Stimulated activated memory B cell treated with anti-CD40 and anti-IgM and Interleukin-4, amounts not matched to agents 10 μg/mL and 1 μg/mL and 100 μg/mL, for 72 hours (primary cell): ENCODE measurements around the gene OSBP2.
A peak's percentile ranks its signal among the peaks of the same experiment; 100 is the strongest.

Source experiments
- ATAC-seq: fragments of 150-1000 bp; cut with Tn5 transposase; 2 replicates; pipeline ENCODE4 v1.10.0; 2021
- H3K27ac Mint-ChIP-seq: one replicate; pipeline ENCODE4 v1.8.0; 2022; ENCODE audit warnings: mild to moderate bottlenecking, mixed read lengths
- H3K27me3 Mint-ChIP-seq: one replicate; pipeline ENCODE4 v1.8.0; 2022; ENCODE audit warnings: mixed read lengths
- H3K36me3 Mint-ChIP-seq: one replicate; pipeline ENCODE4 v1.8.0; 2022; ENCODE audit warnings: mixed read lengths
- H3K4me1 Mint-ChIP-seq: one replicate; pipeline ENCODE4 v1.8.0; 2022; ENCODE audit warnings: mixed read lengths
- H3K4me3 Mint-ChIP-seq: one replicate; pipeline ENCODE4 v1.8.0; 2022; ENCODE audit warnings: mild to moderate bottlenecking, moderate library complexity, mixed read lengths
- H3K9me3 Mint-ChIP-seq: one replicate; pipeline ENCODE4 v1.8.0; 2022; ENCODE audit warnings: mixed read lengths

Gene OSBP2

DNA sequence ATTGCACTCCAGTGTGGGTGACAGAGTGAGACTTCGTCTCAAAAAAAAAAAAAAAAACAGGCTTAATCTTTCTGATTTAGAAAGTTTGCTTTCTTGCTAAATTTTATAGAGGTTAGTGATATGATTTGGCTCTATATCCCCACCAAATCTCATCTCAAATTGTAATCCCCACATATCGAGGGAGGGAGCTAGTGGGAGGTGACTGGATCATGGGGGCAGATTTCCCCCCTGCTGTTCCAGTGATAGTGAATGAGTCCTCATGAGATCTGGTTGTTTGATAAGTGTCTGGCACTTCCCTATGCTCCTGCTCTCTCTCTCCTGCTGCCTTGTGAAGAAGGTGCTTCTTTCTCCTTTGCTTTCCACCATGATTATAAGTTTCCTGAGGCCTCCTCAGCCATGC, 90.9 kb downstream of the OSBP2 start:
- Mint-ChIP-seq H3K9me3 (no peaks in the 10 kb centered on the region), H3K36me3 (no peaks in the 10 kb centered on the region), H3K4me3 (no peak overlapping the region), H3K4me1 (no peaks in the 10 kb centered on the region), H3K27me3 (peaks cover 19% of the 10 kb centered on the region), H3K27ac (no peak overlapping the region)
- no peak for ATAC-seq

GRCh38 chr22:30790366-30790765, 95.7 kb downstream of the OSBP2 start:
- H3K9me3 Mint-ChIP-seq, result no peaks in the 10 kb centered on the region
- ATAC-seq, result no peak
- H3K4me3 Mint-ChIP-seq, result no peak overlapping the region
- peaks cover 5% of the 10 kb centered on the region for H3K36me3 Mint-ChIP-seq
- H3K27ac Mint-ChIP-seq, result no peak overlapping the region
- peaks cover 16% of the 10 kb centered on the region for H3K27me3 Mint-ChIP-seq
- H3K4me1 Mint-ChIP-seq, result no peaks in the 10 kb centered on the region

GRCh38 chr22:30792456-30792855, 97.8 kb downstream of the OSBP2 start:
- H3K4me1 Mint-ChIP-seq, result no peaks in the 10 kb centered on the region
- peaks cover 11% of the 10 kb centered on the region for H3K27me3 Mint-ChIP-seq
- H3K9me3 Mint-ChIP-seq, result no peaks in the 10 kb centered on the region
- peaks cover 6% of the 10 kb centered on the region for H3K36me3 Mint-ChIP-seq
- no peak overlapping the region for H3K27ac Mint-ChIP-seq
- no peak for ATAC-seq
- H3K4me3 Mint-ChIP-seq, result no peak overlapping the region

DNA sequence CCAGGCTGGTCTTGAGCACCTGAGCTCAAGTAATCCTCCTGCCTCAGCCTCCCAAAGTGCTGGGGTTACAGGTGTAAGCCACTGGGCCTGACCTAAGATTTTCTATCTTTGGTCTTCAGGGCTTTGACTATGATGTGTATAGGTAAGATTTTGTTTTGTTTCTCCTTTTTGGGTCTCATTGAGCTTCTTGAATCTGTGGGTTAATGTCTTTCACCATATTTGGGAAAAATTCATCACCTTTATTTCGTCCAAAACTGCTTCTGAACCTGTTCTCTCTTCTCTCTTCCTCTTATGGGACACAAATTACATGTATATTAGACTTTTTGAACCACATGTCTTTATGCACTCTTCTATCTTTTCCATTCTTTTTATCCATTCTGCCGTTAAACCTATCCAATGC, 100.4 kb downstream of the OSBP2 start:
- no peak overlapping the region for H3K4me3 Mint-ChIP-seq
- peaks cover 26% of the 10 kb centered on the region for H3K27me3 Mint-ChIP-seq
- no peaks in the 10 kb centered on the region for H3K9me3 Mint-ChIP-seq
- H3K4me1 Mint-ChIP-seq, result no peaks in the 10 kb centered on the region
- ATAC-seq, result no peak
- H3K36me3 Mint-ChIP-seq, result peaks cover 6% of the 10 kb centered on the region
- no peak overlapping the region for H3K27ac Mint-ChIP-seq

DNA sequence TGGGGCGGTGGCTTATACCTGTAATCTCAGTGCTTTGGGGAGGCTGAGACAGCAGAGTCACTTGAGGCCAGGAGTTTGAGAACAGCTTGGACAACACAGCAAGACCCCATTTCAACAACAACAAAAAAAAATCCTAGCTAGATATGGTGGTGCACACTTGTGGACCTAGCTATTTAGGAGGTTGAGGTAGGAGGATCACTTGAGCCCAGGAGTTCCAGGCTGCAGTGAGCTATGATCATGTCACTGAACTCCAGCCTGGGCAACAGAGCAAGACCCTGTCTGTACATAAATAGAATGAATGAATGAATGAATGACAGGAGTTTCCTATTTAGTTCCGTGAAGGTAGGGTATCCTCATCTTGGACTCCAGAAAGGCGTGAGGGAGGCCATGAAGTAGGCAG, 107.0 kb downstream of the OSBP2 start:
- Mint-ChIP-seq H3K4me1 (no peaks in the 10 kb centered on the region), H3K36me3 (no peaks in the 10 kb centered on the region), H3K27ac (no peak overlapping the region), H3K4me3 (no peak overlapping the region), H3K9me3 (no peaks in the 10 kb centered on the region), H3K27me3 (peaks cover 50% of the 10 kb centered on the region)
- no peak for ATAC-seq

- peak; percentile 82 for ATAC-seq
- H3K4me1 Mint-ChIP-seq, result no peaks in the 10 kb centered on the region
- no peaks in the 10 kb centered on the region for H3K36me3 Mint-ChIP-seq
- no peak overlapping the region for H3K4me3 Mint-ChIP-seq
- H3K27me3 Mint-ChIP-seq, result peaks cover 58% of the 10 kb centered on the region
- H3K27ac Mint-ChIP-seq, result no peak overlapping the region
- no peaks in the 10 kb centered on the region for H3K9me3 Mint-ChIP-seq
Measured at GRCh38 chr22:30802202-30803166, 107.8 kb downstream of the OSBP2 start.

DNA sequence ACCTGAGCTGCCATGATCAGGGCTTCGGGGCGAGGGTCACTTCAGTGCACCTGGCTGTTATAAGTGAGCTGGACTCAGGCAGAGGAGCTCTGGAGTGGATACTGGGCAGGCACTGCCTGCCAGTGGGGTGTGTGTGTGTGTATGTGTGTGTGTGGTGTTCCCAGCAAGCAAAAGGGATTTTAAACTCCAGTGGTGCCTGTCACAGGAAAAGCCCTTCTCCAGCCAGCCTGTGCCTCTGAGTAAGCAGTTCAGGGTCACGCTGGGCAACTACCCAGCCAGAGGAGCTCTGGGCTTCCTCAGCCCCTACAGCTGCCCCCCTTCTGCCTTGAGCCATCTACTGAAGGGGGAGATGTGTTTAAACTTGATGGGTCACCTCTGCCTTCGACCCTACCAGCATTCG, 109.0 kb downstream of the OSBP2 start:
- Mint-ChIP-seq H3K4me3 (no peak overlapping the region), H3K9me3 (no peaks in the 10 kb centered on the region), H3K36me3 (no peaks in the 10 kb centered on the region), H3K27ac (no peak overlapping the region), H3K4me1 (no peaks in the 10 kb centered on the region), H3K27me3 (peaks cover 58% of the 10 kb centered on the region)
- ATAC-seq, result no peak

DNA sequence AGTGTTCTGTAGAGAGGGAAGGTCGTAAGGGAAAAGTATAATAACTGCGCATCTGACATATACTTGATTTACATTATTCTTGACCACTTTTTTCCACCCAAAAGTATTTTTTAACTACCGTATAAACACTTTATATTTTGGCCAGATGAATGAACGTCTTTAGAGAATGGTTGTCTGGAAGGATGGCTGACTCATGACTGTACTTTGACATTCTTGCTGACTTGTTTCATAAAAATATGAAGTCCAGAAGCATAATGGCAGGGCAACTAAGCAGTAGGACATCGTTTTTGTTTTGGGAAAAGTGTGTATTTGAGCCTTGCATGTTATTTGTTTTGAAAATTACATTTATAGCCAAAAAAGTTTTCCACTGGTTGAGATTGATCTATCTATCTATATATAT, 110.0 kb downstream of the OSBP2 start:
- no peaks in the 10 kb centered on the region for H3K4me1 Mint-ChIP-seq
- ATAC-seq, result no peak
- no peaks in the 10 kb centered on the region for H3K9me3 Mint-ChIP-seq
- no peaks in the 10 kb centered on the region for H3K36me3 Mint-ChIP-seq
- no peak overlapping the region for H3K27ac Mint-ChIP-seq
- peaks cover 59% of the 10 kb centered on the region for H3K27me3 Mint-ChIP-seq
- H3K4me3 Mint-ChIP-seq, result no peak overlapping the region

GRCh38 chr22:30806391-30806861, 111.8 kb downstream of the OSBP2 start:
- Mint-ChIP-seq H3K4me1 (no peaks in the 10 kb centered on the region), H3K27me3 (peaks cover 41% of the 10 kb centered on the region), H3K9me3 (no peaks in the 10 kb centered on the region), H3K4me3 (no peak overlapping the region), H3K36me3 (no peaks in the 10 kb centered on the region), H3K27ac (no peak overlapping the region)
- no peak for ATAC-seq

GRCh38 chr22:30809086-30809485, 114.4 kb downstream of the OSBP2 start:
- Mint-ChIP-seq H3K4me1 (no peaks in the 10 kb centered on the region), H3K36me3 (no peaks in the 10 kb centered on the region), H3K9me3 (no peaks in the 10 kb centered on the region), H3K4me3 (no peak overlapping the region), H3K27ac (no peak overlapping the region), H3K27me3 (peaks cover 22% of the 10 kb centered on the region)
- no peak for ATAC-seq

- no peaks in the 10 kb centered on the region for H3K4me1 Mint-ChIP-seq
- peaks cover 21% of the 10 kb centered on the region for H3K27me3 Mint-ChIP-seq
- peak; percentile 31 for ATAC-seq
Measured at GRCh38 chr22:30810105-30810504, 115.4 kb downstream of the OSBP2 start.

GRCh38 chr22:30813936-30814335, 119.3 kb downstream of the OSBP2 start:
- Mint-ChIP-seq H3K4me3 (no peak overlapping the region), H3K27me3 (peaks cover 9% of the 10 kb centered on the region), H3K27ac (no peak overlapping the region), H3K4me1 (no peaks in the 10 kb centered on the region), H3K9me3 (no peaks in the 10 kb centered on the region), H3K36me3 (no peaks in the 10 kb centered on the region)
- ATAC-seq, result no peak

More at GRCh38 chr22:30810105-30810504, 115.4 kb downstream of the OSBP2 start:
- no peaks in the 10 kb centered on the region for H3K9me3 Mint-ChIP-seq
- no peaks in the 10 kb centered on the region for H3K36me3 Mint-ChIP-seq
- H3K27ac Mint-ChIP-seq, result no peak overlapping the region
- H3K4me3 Mint-ChIP-seq, result no peak overlapping the region

DNA sequence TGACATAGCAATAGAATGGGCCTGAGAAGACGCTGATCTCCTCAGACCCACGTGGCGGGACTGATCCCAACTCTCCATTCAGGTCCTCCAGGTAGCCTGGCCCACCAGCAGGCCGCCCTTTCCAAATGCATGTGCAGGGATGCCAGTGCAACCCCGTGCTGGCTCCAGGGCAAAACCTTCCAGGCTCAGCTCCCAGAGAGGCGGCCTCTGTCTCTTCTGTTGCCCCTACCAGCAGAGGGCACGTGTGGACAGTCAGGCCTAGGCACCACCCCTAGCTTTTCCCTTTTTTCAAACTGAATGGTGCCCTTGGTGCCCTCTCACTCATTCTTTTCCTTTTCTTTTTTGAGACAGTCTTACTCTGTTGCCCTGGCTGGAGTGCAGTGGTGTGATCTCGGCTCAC, 121.7 kb downstream of the OSBP2 start:
- no peaks in the 10 kb centered on the region for H3K9me3 Mint-ChIP-seq
- H3K4me3 Mint-ChIP-seq, result no peak overlapping the region
- no peak overlapping the region for H3K27ac Mint-ChIP-seq
- H3K36me3 Mint-ChIP-seq, result no peaks in the 10 kb centered on the region
- H3K4me1 Mint-ChIP-seq, result no peaks in the 10 kb centered on the region
- no peak for ATAC-seq
- peaks cover 20% of the 10 kb centered on the region for H3K27me3 Mint-ChIP-seq

DNA sequence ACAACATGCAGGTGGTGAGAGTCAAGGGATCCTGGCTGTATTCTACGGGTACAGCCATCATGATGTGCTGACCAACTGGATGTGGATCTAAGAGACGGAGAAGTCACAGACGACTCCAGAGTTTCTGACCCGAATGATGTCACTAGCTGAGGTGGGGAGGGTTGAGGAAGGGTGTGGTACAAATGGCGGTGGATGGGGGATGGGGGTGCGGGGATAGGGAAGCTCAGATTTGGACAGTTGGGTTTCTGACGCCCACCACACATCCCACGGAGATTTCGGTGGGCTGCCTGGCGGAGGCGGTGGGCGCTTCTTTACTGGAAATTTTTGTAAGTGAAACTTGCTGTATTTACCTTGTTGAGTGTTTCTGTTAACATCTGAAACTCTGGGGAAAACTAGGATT, 126.7 kb downstream of the OSBP2 start:
- Mint-ChIP-seq H3K4me1 (no peaks in the 10 kb centered on the region), H3K4me3 (no peak overlapping the region), H3K36me3 (no peaks in the 10 kb centered on the region), H3K27ac (no peak overlapping the region), H3K9me3 (no peaks in the 10 kb centered on the region), H3K27me3 (peaks cover 54% of the 10 kb centered on the region)
- no peak for ATAC-seq

- Mint-ChIP-seq H3K27ac (no peak overlapping the region), H3K9me3 (no peaks in the 10 kb centered on the region), H3K27me3 (peaks cover 59% of the 10 kb centered on the region), H3K4me1 (no peaks in the 10 kb centered on the region), H3K36me3 (no peaks in the 10 kb centered on the region), H3K4me3 (no peak overlapping the region)
- no peak for ATAC-seq
Measured at GRCh38 chr22:30821863-30822215, 127.2 kb downstream of the OSBP2 start.
